Skin epidermis (tissue), 12 donors: ENCODE measurements around the gene BDKRB1.

Experiments used
- H3K27ac ChIP-seq, 21 experiments: fragments of 200-600 bp; sonication (generic) in 11 of 21; one replicate each; pipeline ENCODE4 v1.5.0; 2020; ENCODE audit warnings: mild to moderate bottlenecking in 3 of 21, inconsistent platforms in 2 of 21, moderate library complexity in 2 of 21
- H3K4me3 ChIP-seq, 7 experiments: fragments of 200-600 bp; sonication (generic) in 2 of 7; one replicate each; pipeline ENCODE4 v1.5.0; 2020; ENCODE audit warnings: inconsistent platforms in 2 of 7, mild to moderate bottlenecking in 2 of 7, moderate library complexity in 1 of 7

Gene BDKRB1

DNA sequence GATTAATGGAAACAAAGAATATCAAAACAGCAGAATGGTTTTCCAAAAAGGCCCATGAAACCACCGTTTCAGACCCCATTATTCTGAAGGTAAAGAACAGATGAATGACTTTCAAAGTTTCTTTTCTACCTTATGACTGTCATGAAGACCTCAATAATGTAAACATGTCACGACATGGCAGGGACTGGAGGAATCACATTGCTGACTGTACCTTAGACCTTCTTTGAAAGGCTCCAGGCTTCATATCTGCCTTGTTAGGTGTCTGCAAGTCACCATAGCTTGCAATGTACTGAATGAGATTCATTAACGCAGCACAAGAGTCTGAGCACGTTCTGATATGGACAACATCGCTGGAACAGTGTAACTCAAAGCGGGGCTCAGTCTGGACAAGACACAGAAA, 54.9 kb downstream of the BDKRB1 start:
- H3K4me3 ChIP-seq, result no peak overlapping the region
- H3K27ac ChIP-seq, result no peak overlapping the region
